Measurements from ENCODE around the gene SLIT3.

DNA sequence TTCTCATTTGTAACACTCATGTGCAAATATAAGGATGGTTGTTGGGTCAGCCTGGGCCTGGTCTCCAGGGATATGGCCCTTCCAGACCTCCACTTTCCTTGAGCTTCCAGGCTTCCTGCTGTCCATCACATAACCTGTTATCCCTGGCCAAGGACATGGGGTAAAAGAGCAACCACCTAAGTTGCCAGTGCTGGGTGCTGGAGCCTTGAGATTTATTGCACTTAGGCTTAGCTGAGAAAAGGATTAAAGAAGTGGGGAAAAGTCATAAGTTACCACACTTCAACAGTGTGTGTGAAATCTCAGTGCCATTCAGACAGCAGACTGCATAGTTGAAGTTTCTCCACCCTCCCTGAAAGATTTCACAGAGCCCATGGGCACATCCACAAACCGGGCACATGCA is 663.1 kb downstream of the SLIT3 start:
- TF ChIP-seq NFE2 (IDR thresholded peaks at IDR 0.05; ENCODE audit: low read depth) (no peak), ZNF134 (CRISPR knock-in tag; conservative IDR thresholded peaks at IDR 0.05) (no peak), JUNB (CRISPR knock-in tag; conservative IDR thresholded peaks at IDR 0.05) (no peak), YY1 (IDR thresholded peaks at IDR 0.05; ENCODE audit: borderline replicate concordance in 1 of 3, control insufficient read depth in 1 of 3, extremely low read depth in 1 of 3, insufficient read depth in 3 of 3, insufficient read length in 1 of 3, insufficient replicate concordance in 2 of 3, low read depth in 1 of 3, low read length in 2 of 3) (no peak)
- TF ChIP-seq, protein P1, sequence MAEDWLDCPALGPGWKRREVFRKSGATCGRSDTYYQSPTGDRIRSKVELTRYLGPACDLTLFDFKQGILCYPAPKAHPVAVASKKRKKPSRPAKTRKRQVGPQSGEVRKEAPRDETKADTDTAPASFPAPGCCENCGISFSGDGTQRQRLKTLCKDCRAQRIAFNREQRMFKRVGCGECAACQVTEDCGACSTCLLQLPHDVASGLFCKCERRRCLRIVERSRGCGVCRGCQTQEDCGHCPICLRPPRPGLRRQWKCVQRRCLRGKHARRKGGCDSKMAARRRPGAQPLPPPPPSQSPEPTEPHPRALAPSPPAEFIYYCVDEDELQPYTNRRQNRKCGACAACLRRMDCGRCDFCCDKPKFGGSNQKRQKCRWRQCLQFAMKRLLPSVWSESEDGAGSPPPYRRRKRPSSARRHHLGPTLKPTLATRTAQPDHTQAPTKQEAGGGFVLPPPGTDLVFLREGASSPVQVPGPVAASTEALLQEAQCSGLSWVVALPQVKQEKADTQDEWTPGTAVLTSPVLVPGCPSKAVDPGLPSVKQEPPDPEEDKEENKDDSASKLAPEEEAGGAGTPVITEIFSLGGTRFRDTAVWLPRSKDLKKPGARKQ (CRISPR knock-in tag; IDR thresholded peaks at IDR 0.05) = no peak
